H1 (cell line): Measurements from ENCODE around the gene SOBP. TPM values are rescaled to one million over a fixed set of nuclear protein-coding genes. Genes with fewer than 3 reads are reported as not detected.

Experiments
- ATF3 ChIP-seq: IDR thresholded peaks from 2 replicates; pipeline ENCODE4 v1.6.1; 2011; ENCODE audit warnings: low read depth, mild to moderate bottlenecking, low read length; ENCODE audit not compliant: insufficient read depth
- BRCA1 ChIP-seq: IDR thresholded peaks from 2 replicates; pipeline ENCODE4 v1.6.1; 2012; ENCODE audit warnings: low read depth, low read length, improper control_type of control experiment
- GABPA ChIP-seq: IDR thresholded peaks from 2 replicates; pipeline ENCODE4 v1.6.1; 2011; ENCODE audit warnings: mild to moderate bottlenecking, low read length, moderate library complexity, borderline replicate concordance; ENCODE audit not compliant: insufficient read depth
- SIRT6 ChIP-seq: IDR thresholded peaks from one replicate; pipeline ENCODE4 v1.7.1; 2012; ENCODE audit warnings: low read length, inconsistent platforms
- SP4 ChIP-seq: IDR thresholded peaks from 2 replicates; pipeline ENCODE4 v1.6.1; 2012; ENCODE audit warnings: low read length, inconsistent platforms
- TAF7 ChIP-seq: optimal IDR thresholded peaks from 2 replicates; pipeline ENCODE3; 2011; ENCODE audit warnings: low read depth, mild to moderate bottlenecking, inconsistent platforms, low read length, moderate library complexity, borderline replicate concordance
- TEAD4 ChIP-seq: IDR thresholded peaks from 2 replicates; pipeline ENCODE4 v1.6.1; 2012; ENCODE audit warnings: low read depth, low read length, inconsistent platforms, mixed read lengths
- polyA plus RNA-seq, 7 experiments: library from polyadenylated mRNA; depleted of rRNA in 3 of 7; stranded (reverse) in 5 of 7; unstranded in 2 of 7; fragments of >200 nt in 5 of 7; fragments of 200-250 nt in 2 of 7; gene quantifications; 1 replicate in 5 of 7; 2 replicates in 1 of 7; 4 replicates in 1 of 7; pipeline versions ENCODE4 v1.2.1 to v1.2.3, GENCODE V29; 2011 to 2013; ENCODE audit warnings: missing spikeins in 2 of 7, mixed read lengths in 2 of 7
- total RNA-seq: library from RNA; stranded (reverse); fragmentation: NEBNext Ultra II Directional; extraction: Animal tissue kit (Norgen Biotek cat#: 25700); gene quantifications from 2 replicates; pipeline ENCODE4 v1.2.1, GENCODE V29; 2021
- TF ChIP-seq, protein P1 (sequence below): fragments of 300-600 bp; sonication (generic); IDR thresholded peaks from 2 replicates; pipeline ENCODE4 v1.7.1; 2012; ENCODE audit warnings: low read length, moderate library complexity, mild to moderate bottlenecking, inconsistent platforms; ENCODE audit not compliant: insufficient replicate concordance

The SOBP gene
- total and polyA plus RNA-seq, 2 of the 8 experiments (the other 6 are each of a cell fraction or from before 2014, with no cell fraction given): 0.45 to 6.2 TPM

DNA sequence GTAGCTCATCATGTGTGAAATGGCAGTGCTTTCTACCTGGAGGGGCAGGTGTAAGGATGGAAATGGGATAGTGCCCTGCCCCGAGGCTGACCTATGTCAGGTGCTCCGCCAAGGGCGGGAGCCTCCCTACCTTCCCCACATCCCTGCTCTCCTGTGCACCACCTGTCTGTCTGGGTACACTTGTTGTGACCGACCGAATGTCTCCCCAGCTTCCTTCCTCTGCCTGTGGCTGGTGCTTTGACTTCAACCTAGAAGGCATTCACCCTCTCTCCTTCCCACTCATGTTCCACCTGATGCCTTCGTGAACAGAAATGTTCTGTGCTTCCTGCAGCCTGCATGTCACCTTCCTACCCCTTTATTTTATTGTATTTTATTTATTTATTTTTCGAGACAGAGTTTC lies 219.4 kb downstream of the SOBP start (continued):
- TF ChIP-seq, protein P1, sequence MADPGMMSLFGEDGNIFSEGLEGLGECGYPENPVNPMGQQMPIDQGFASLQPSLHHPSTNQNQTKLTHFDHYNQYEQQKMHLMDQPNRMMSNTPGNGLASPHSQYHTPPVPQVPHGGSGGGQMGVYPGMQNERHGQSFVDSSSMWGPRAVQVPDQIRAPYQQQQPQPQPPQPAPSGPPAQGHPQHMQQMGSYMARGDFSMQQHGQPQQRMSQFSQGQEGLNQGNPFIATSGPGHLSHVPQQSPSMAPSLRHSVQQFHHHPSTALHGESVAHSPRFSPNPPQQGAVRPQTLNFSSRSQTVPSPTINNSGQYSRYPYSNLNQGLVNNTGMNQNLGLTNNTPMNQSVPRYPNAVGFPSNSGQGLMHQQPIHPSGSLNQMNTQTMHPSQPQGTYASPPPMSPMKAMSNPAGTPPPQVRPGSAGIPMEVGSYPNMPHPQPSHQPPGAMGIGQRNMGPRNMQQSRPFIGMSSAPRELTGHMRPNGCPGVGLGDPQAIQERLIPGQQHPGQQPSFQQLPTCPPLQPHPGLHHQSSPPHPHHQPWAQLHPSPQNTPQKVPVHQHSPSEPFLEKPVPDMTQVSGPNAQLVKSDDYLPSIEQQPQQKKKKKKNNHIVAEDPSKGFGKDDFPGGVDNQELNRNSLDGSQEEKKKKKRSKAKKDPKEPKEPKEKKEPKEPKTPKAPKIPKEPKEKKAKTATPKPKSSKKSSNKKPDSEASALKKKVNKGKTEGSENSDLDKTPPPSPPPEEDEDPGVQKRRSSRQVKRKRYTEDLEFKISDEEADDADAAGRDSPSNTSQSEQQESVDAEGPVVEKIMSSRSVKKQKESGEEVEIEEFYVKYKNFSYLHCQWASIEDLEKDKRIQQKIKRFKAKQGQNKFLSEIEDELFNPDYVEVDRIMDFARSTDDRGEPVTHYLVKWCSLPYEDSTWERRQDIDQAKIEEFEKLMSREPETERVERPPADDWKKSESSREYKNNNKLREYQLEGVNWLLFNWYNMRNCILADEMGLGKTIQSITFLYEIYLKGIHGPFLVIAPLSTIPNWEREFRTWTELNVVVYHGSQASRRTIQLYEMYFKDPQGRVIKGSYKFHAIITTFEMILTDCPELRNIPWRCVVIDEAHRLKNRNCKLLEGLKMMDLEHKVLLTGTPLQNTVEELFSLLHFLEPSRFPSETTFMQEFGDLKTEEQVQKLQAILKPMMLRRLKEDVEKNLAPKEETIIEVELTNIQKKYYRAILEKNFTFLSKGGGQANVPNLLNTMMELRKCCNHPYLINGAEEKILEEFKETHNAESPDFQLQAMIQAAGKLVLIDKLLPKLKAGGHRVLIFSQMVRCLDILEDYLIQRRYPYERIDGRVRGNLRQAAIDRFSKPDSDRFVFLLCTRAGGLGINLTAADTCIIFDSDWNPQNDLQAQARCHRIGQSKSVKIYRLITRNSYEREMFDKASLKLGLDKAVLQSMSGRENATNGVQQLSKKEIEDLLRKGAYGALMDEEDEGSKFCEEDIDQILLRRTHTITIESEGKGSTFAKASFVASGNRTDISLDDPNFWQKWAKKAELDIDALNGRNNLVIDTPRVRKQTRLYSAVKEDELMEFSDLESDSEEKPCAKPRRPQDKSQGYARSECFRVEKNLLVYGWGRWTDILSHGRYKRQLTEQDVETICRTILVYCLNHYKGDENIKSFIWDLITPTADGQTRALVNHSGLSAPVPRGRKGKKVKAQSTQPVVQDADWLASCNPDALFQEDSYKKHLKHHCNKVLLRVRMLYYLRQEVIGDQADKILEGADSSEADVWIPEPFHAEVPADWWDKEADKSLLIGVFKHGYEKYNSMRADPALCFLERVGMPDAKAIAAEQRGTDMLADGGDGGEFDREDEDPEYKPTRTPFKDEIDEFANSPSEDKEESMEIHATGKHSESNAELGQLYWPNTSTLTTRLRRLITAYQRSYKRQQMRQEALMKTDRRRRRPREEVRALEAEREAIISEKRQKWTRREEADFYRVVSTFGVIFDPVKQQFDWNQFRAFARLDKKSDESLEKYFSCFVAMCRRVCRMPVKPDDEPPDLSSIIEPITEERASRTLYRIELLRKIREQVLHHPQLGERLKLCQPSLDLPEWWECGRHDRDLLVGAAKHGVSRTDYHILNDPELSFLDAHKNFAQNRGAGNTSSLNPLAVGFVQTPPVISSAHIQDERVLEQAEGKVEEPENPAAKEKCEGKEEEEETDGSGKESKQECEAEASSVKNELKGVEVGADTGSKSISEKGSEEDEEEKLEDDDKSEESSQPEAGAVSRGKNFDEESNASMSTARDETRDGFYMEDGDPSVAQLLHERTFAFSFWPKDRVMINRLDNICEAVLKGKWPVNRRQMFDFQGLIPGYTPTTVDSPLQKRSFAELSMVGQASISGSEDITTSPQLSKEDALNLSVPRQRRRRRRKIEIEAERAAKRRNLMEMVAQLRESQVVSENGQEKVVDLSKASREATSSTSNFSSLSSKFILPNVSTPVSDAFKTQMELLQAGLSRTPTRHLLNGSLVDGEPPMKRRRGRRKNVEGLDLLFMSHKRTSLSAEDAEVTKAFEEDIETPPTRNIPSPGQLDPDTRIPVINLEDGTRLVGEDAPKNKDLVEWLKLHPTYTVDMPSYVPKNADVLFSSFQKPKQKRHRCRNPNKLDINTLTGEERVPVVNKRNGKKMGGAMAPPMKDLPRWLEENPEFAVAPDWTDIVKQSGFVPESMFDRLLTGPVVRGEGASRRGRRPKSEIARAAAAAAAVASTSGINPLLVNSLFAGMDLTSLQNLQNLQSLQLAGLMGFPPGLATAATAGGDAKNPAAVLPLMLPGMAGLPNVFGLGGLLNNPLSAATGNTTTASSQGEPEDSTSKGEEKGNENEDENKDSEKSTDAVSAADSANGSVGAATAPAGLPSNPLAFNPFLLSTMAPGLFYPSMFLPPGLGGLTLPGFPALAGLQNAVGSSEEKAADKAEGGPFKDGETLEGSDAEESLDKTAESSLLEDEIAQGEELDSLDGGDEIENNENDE: no peak
- TF ChIP-seq SP4 (no peak), SIRT6 (no peak), TAF7 (no peak), GABPA (no peak), BRCA1 (no peak), ATF3 (no peak), TEAD4 (no peak)
